Activated T-cell treated with anti-CD3 and anti-CD28 coated beads for 24 hours (primary cell): ENCODE data around the gene AP3S2.
"Not testable (repeated sequence)": the region's sequence is repeated elsewhere in the genome, so short reads cannot be mapped to it uniquely, and the experiment has no call there.

Source experiments
- DNase-seq: peaks from one replicate; pipeline ENCODE4 v3.0.0-alpha.2; 2020; ENCODE audit warnings: low read depth

AP3S2 gene

GRCh38 chr15:89864958-89865739, 28.6 kb downstream of the AP3S2 start:
- DNase-seq: no peak

GRCh38 chr15:89863918-89864317, 29.9 kb downstream of the AP3S2 start:
- no peak for DNase-seq

DNA sequence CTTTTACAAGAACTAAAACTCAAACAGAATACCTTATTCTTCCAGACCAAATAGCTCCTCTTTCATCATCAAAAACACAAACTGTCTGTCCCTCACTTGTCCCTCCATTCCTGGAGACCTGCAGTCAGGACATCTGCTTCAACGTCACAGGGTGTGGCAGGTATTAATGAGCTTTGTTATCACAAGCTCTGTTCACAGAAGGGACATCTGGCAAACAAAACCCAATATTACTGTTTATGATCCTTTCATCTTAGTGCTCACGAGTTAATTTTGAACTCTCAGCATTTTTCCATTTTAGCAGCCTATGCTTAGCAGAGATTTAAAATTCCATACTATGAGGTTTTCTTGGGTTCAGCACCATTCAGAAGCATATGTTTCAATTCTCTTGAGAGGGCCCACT, 32.9 kb downstream of the AP3S2 start:
- no peak for DNase-seq

DNA sequence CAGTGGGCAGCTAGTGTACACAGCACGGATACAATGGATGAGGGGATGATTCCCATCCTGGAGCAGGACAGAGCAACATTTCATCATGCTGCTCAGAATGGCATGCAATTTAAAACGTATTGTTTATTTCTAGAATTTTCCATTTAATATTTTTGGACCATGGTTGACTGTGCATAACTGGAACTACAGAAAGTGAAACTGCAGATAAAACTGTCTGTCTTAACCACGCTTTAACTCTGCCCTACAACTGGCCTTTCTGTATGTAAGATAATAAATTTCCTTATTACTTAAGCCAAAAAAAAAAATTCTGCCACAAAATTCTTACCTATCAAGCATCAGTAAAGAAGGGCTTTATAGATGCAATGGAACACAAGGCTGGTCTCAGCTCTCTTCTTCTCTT, 33.4 kb downstream of the AP3S2 start:
- no peak for DNase-seq

DNA sequence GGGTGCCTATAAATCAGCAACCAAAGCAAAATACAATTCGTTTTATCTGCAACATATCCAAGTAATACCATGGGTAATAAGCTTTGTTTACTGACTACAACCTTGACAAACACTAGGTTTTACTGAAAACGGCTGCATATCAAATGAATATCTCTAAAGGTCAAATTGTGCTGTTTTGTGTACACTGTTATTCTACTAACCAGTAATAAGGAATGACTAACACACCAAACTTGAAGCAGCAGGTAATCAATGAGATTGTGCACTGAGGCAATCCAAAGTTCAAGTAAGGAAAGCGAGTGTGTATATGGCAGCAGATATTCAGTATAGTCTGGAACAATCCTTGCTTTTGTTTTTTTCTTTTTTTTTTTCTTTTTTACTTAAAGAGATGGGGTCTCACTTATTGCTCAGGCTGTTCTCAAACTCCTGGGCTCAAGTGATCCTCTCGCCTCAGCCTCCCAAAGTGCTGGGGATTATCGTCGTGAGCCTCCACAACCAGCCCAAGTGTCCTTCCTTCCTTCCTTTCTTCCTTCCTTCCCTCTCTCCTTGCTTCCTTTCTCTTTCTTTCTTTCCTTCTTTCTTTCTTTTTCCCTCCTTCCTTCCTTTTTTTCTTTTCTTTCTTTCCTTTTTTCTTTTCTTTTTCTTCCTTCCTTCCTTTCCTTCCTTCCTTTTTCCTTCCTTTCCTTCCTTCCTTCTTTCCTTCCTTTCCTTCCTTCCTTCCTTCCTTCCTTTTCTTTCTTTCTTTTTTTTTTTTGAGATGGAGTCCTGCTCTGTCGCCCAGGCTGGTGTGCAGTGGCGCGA, 34.9 kb downstream of the AP3S2 start:
- no peak for DNase-seq

- no peak for DNase-seq
These were observed 36.1 kb downstream of the AP3S2 start for GRCh38 chr15:89857673-89858072.

DNA sequence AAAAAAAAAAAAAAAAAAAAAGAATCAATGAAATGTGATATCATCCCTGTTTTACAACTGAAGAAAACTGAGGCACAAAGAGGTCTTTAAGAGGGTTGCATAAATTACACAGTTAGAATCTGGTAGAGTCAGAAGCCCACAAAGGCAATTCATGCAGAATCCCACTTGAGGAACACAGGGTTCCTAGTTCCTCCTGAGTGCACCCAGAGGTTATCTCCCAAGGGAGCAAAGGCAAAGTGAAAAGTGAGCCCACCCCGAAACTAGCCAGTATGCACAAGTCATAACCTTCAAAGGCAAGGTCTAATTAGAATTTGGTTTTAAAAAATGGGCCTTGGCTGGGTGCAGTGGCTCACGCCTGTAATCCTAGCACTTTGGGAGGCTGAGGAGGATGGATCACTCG, 37.8 kb downstream of the AP3S2 start:
- no peak for DNase-seq

DNA sequence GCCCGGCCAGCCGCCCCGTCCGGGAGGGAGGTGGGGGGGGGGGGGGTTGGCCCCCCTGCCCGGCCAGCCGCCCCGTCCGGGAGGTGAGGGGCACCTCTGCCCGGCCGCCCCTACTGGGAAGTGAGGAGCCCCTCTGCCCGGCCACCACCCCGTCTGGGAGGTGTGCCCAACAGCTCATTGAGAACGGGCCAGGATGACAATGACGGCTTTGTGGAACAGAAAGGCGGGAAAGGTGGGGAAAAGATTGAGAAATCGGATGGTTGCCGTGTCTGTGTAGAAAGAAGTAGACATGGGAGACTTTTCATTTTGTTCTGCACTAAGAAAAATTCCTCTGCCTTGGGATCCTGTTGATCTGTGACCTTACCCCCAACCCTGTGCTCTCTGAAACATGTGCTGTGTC, 38.9 kb downstream of the AP3S2 start:
- DNase-seq: not testable (repeated sequence)

DNA sequence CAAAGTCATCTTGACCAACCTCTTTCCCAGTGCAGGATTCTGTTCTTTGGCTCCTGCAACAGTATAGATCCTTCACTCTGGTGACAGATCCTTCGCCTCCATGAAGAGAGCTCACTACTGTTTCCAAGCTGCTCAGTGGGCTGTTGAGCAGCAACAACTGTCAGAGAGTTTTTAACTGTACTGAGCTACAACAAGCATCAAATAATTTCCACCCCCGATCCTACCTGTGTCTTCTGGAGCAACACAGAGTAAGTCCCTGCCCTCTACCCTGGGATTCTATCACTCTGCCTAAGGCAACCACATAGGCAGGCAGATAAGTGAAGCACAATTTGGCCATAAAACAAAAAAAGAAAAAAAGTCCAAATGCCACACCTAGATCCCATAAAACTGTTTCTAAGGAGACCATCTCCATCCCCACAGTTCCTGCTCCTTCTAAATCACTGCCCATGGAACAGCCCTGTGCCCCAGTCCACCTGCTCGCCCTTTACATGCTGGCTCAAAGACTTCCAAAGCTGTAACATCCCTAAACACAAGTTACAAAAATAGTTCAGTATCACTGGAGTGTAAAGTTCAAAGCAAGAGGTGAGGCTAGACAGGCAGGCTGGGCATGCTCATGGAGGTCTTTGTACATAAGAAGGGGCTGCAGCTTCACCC, 41.3 kb downstream of the AP3S2 start:
- DNase-seq: no peak

DNA sequence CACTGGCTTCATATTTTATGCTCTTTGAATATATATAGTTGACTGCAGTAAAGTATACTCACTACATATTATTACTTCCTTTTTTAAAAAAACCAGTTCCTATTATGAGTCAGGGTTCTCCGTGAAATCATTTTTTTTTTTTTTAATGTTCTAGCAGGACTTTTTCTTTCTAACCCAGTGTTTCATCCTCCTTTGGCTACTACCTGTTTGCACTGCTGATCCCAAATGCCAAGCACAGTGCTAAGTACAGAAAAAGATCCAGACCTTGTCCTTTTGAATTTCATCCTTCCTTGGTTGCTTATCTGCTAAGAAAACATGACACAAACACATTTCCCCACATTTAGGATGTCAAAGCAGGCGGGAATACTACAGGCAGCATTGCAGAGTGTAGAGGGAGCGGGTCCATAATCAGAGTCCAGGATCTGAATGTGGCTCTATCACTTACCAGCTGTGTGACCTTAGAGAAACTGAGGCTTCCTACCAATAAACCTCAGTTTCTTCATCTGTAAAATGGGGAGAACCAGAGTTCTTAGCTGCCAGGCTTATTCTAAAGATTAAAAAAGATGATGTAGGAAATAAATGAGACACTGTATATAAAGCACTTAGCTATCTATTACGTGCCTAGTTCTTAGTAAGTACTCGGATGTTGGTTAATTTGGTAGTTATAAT, 42.0 kb downstream of the AP3S2 start:
- no peak for DNase-seq

GRCh38 chr15:89848970-89849292, 44.9 kb downstream of the AP3S2 start:
- no peak for DNase-seq

- DNase-seq: no peak
These were observed 46.7 kb downstream of the AP3S2 start for GRCh38 chr15:89847101-89847500.

- no peak for DNase-seq
These were observed 48.4 kb downstream of the AP3S2 start for GRCh38 chr15:89845305-89845893.

DNA sequence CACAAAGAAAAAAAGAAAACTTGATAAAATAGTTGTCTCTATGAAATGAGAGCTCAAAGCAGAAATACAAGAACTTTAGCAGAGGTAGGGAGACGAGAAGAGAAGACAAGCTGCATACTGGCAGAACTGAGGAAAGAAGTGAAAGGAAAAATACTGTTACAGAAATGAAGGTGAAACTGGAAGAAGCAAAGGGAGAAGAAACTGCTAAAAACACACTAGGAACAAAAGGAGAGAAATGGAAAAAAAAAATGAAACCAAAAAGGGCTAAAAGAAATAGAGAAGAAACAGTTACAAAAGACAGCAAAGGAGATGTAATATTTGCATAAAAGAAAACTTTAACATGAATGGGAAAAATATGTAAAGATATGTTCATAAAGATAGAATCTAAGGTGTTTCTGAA, 51.8 kb downstream of the AP3S2 start:
- no peak for DNase-seq

GRCh38 chr15:89841306-89841705, 52.5 kb downstream of the AP3S2 start:
- DNase-seq: no peak

DNA sequence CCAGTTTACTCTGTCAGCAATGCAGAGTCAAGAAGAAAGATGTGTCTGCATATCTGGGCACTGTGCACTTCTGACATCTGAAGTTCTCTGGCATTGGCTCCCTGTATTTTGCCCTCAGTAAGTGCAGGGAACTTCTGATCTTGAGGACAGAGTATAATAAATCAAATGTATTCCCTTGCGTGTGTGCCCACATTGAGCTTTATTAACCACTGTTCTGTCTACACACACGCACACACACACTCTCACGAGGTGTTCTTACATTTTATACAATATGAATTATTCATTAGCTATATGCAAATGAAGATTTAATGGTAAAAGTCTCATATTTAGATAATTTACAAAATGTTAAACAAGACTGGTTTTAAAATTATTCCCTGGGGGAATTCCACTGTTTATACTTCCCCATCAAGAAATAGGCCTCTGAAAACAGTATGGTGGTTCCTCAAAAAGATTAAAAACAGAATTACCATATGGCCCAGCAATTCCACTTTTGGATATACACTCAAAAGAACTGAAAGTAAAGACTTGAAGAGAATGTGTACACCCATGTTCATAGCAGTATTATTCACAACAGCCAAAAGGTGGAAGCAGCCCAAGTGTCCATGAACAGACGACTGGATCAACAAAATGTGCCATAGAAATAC, 54.5 kb downstream of the AP3S2 start:
- no peak for DNase-seq

- DNase-seq: no peak
These were observed 56.0 kb downstream of the AP3S2 start for GRCh38 chr15:89837830-89838178.

DNA sequence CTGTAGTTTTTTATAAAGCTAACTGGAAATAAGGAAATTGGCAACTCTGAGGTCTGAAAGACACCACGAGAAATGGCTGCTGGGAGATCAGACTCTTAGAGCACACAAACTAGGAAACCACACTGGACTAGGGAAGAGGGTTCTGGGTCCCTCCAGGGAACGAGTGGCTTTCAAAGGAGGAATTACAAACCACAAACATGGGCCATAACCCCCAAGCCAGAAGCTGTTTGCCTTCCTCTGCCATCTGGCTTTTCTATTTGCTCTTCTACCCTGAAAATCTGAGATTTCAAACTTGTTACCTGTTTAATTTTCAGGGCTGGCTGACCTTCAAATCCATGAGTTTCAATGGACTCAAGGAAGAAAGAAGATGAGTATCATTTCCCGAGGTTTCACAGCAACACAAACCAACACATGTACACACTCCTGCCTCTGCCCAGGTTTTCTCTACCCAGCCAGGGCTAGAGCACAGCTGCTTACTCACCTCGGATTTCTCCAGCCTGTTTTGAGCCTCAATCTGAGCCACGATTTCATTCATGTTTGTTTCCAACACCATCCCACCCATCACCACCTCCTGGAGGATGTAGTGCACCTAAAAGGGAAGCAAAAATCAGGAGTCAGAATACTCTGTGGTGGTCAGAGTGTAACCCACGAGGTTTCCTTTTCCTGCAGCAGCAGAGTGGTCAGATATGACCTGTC, 56.5 kb downstream of the AP3S2 start:
- no peak for DNase-seq

- no peak for DNase-seq
These were observed 57.3 kb downstream of the AP3S2 start for GRCh38 chr15:89836267-89837133.

GRCh38 chr15:89835176-89835564, 58.6 kb downstream of the AP3S2 start:
- DNase-seq: no peak
